SHP77 (cell line): Measurements from ENCODE around the gene SNX21.
"Not testable (repeated sequence)": the region's sequence is repeated elsewhere in the genome, so short reads cannot be mapped to it uniquely, and the experiment has no call there.

Experiments used
- DNase-seq, 2 experiments: peaks; one replicate each; lab custom pipeline; 2025; lab: John Stamatoyannopoulos, UW

Gene SNX21

GRCh38 chr20:45850926-45851325 is 17.3 kb downstream of the SNX21 start:
- no peak for DNase-seq

GRCh38 chr20:45851501-45851900 is 17.9 kb downstream of the SNX21 start:
- DNase-seq = no peak

GRCh38 chr20:45852326-45852725 is 18.7 kb downstream of the SNX21 start:
- no peak for DNase-seq

- DNase-seq = no peak
Observed at GRCh38 chr20:45853484-45853883, 19.9 kb downstream of the SNX21 start.

GRCh38 chr20:45857114-45857881 is 23.7 kb downstream of the SNX21 start, which contains the start of the genes ACOT8 and ZSWIM3:
Gene ACOT8 (minus strand): TSS chr20:45857392. CDS start chr20:45857315, 77 bp downstream.
Gene ZSWIM3 (plus strand): TSS chr20:45857614. CDS start chr20:45857826, 212 bp downstream.
- DNase-seq = peak; percentile 99

- DNase-seq = peak; percentile 26 to 57
Observed at GRCh38 chr20:45857882-45858216, 24.2 kb downstream of the SNX21 start.

- no peak for DNase-seq
Observed at GRCh38 chr20:45859916-45860315, 26.3 kb downstream of the SNX21 start.

- DNase-seq = peak; percentile 33 to 45
Observed at GRCh38 chr20:45860560-45861220, 27.1 kb downstream of the SNX21 start.

GRCh38 chr20:45861221-45862075 is 27.8 kb downstream of the SNX21 start:
- DNase-seq = peak; percentile 53 to 61

GRCh38 chr20:45863543-45864470 is 30.2 kb downstream of the SNX21 start:
- no peak for DNase-seq

- no peak for DNase-seq
Observed at GRCh38 chr20:45866454-45866853, 32.9 kb downstream of the SNX21 start.

- no peak for DNase-seq
Observed at GRCh38 chr20:45867136-45867818, 33.7 kb downstream of the SNX21 start.

GRCh38 chr20:45867819-45868176 is 34.2 kb downstream of the SNX21 start:
- DNase-seq = no peak

GRCh38 chr20:45872626-45873025 is 39.0 kb downstream of the SNX21 start:
- DNase-seq = no peak

- DNase-seq = no peak
Observed at GRCh38 chr20:45873409-45874103, 40.0 kb downstream of the SNX21 start.

- DNase-seq = not testable (repeated sequence)
Observed at GRCh38 chr20:45874104-45874481, 40.5 kb downstream of the SNX21 start.

GRCh38 chr20:45874576-45874975 is 41.0 kb downstream of the SNX21 start:
- DNase-seq = no peak

GRCh38 chr20:45878076-45878761 is 44.6 kb downstream of the SNX21 start:
- DNase-seq = no peak

- DNase-seq = peak; percentile 95 to 98
Observed at GRCh38 chr20:45880988-45881788, 47.6 kb downstream of the SNX21 start, which contains the start of gene ZSWIM1. Gene ZSWIM1 (plus strand): TSS chr20:45881227. CDS start chr20:45882593, 1,366 bp downstream.
